NCI-H187 treated with DMSO at 0.1 percent for 48 hours (cell line): ENCODE data around the gene CBX1.

Experiments used
- DNase-seq: peaks from one replicate; lab custom pipeline; 2025; lab: John Stamatoyannopoulos, UW

CBX1 gene

GRCh38 chr17:48025904-48026501 is 75.3 kb downstream of the CBX1 start:
- DNase-seq, result no peak

- DNase-seq, result peak; percentile 69
Measured at GRCh38 chr17:48025040-48025903, 76.0 kb downstream of the CBX1 start.

DNA sequence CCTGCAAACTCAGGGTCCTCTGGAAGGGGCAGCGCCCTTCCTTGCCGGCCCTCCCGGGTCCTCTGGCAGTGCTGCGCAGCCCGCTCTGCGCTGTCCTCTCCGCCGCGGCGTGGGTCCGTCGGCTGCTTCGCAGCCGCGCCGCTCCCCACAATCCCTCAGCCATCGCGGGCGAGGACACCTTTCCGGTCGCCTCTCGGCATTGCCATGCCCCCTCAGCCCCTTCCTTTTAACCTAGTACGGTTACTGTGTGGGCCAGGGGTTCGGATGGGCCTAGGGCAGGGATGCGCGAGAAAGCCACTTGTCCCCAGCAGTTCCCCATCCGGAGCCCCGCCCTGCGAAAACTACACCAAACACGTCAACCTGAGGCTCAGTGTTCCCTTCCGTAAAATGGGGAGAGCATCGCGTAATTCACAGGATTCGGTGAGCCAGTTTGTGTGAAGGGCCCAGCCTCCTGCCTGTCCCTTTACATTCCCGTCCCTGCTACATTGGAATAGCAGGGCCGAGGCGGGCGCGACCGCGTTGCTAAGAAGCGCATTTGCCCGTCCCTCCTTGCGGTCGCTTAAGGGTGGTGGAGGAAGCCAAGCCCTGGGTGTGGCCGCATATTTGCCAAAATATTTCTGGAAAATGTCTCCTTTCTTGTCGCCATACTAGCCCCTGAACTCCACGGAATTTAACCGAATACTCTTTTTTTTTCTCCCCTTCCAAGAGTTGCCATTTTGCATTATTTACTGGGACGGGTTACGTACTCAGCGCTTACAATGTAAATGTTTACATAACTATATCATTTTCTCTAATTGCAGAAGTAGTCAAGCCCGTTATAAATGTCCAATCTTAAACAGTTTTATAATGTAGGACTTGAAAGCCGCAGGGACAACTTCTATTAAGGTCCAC is 76.9 kb downstream of the CBX1 start:
- no peak for DNase-seq

DNA sequence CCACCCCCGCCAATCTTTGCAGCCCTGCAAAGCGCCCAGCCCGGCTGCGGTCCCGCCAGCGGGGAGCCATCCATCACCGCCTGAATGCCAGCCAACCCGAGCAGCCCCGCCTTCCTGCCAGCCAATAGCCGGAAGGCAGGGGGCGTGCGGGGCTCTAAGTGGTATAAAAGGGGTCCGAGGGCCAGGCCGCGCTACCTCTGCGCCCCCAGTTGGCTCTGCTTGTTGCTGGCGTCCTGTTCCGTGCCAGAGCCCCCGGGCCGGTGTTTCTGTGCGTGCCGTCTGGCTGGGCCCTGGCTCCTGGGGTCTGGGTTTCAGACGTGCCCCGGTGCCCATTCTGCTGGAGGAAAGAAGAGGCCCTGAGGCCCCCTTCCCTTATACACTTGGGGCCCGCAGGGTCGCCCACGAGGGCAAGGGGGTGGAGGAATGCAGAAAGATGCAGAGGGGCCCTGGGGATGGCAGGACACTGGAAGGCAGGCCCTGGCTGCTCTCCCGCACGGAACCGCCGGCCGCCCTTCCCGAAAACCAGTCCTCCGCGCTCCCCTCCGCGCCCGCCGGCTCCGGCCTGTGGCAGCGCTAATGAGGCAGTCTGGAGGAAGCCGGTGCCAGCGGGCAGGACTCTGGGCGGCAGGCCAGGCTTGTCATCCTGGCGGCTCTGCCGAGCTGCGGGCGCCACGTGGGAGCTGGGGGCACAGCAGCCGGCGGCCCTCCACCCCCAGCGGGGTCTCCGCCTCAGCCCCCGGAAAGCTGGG is 77.7 kb downstream of the CBX1 start:
- no peak for DNase-seq

GRCh38 chr17:48022901-48023300 is 78.4 kb downstream of the CBX1 start:
- DNase-seq, result no peak

- DNase-seq, result no peak
Measured at GRCh38 chr17:48021934-48022333, 79.3 kb downstream of the CBX1 start.
